Measurements from ENCODE around the gene RNF213.

RNF213 gene

DNA sequence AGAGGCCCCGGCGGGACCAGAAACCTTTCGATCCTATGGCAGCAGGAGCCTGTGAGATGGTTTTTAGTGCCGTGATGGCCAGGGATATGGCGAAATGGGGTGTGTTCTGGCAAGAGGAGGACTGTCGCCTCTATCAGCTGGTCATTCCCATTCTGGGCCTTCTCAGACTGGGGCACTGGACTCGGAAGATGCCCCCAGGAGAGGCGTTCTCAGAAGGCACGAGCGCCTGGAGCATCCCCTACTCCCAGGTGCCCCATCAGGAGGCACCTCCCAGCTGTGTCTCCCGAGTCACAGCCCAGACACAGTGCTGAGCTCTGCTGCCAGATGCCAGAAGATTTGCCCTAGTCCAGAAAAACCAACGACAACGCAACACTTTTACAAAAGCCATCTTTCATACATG is 99.7 kb downstream of the RNF213 start:
- H3K4me1 ChIP-seq (ENCODE audit: control insufficient read depth, insufficient read depth, low read length): no peaks in the 10 kb centered on the region
- H3K4me3 ChIP-seq (ENCODE audit: low read length): no peak overlapping the region
- no peak overlapping the region for H3K9ac ChIP-seq (ENCODE audit: low read length)
- no peaks in the 10 kb centered on the region for H3K27me3 ChIP-seq (ENCODE audit: control insufficient read depth, insufficient read depth, low read length)
- H3K27ac ChIP-seq (ENCODE audit: low read depth, low read length): no peak overlapping the region
- peaks cover 55% of the 10 kb centered on the region for H3K36me3 ChIP-seq (ENCODE audit: control insufficient read depth, insufficient read depth, low read length)

DNA sequence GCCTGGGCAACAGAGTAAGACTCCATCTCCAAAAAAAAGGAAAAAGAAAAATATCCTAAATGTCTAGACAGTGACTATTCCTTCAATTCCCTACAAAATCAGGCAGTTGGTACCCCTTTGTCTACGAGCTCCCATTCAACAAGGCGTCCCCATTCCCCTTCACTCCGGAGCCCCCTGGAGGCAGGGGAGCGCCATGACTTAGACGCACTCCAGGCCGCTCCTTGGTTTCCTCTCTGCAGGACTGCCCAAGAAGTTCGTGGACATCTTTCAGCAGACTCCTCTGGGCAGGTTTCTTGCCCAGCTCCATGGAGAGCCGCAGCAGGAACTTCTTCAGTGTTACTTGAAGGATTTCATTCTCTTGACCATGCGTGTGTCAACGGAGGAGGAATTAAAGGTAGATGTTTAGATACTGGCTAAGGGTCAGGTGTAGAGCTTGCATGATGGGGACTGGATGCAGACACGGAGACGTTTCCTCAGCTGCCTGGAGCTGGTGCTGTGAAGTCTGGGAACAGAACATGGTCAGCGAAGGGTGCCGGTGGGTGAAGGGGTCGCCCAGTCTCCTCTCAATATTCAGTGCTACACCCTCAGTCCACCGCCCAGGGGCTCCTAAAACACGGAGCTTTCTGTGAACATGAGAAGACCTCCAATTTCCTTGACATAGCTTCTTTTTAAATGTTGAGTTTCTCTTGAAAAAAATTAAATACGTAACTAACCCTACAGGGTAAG is 101.0 kb downstream of the RNF213 start:
- Histone ChIP-seq H3K4me3 (ENCODE audit: low read length) (no peak overlapping the region), H3K36me3 (ENCODE audit: control insufficient read depth, insufficient read depth, low read length) (peaks cover 60% of the 10 kb centered on the region), H3K27me3 (ENCODE audit: control insufficient read depth, insufficient read depth, low read length) (no peaks in the 10 kb centered on the region), H3K27ac (ENCODE audit: low read depth, low read length) (no peak overlapping the region), H3K4me1 (ENCODE audit: control insufficient read depth, insufficient read depth, low read length) (no peaks in the 10 kb centered on the region), H3K9ac (ENCODE audit: low read length) (no peak overlapping the region)

- no peak overlapping the region for H3K9ac ChIP-seq (ENCODE audit: low read length)
Measured at GRCh38 chr17:80362428-80363119, 101.9 kb downstream of the RNF213 start.

DNA sequence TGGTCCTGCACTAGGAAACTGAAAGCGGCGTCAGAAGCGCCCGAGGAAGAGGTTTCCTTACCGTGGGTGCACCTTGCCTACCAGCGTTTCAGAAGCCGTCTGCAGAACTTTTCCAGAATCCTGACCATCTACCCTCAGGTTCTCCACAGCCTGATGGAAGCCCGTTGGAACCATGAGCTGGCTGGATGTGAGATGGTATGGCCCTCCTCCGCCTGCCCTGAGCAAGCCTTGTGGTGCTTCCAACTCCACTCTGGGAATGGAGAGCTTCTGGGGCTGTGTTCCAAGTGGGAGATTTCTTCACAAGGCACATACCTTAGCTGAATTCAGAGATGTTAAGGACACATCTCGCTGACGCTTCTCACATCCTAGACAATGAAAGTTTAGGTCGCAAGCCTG is 102.5 kb downstream of the RNF213 start:
- Histone ChIP-seq H3K27me3 (ENCODE audit: control insufficient read depth, insufficient read depth, low read length) (no peaks in the 10 kb centered on the region), H3K36me3 (ENCODE audit: control insufficient read depth, insufficient read depth, low read length) (peaks cover 63% of the 10 kb centered on the region), H3K27ac (ENCODE audit: low read depth, low read length) (no peak overlapping the region), H3K4me1 (ENCODE audit: control insufficient read depth, insufficient read depth, low read length) (no peaks in the 10 kb centered on the region), H3K4me3 (ENCODE audit: low read length) (no peak overlapping the region), H3K9ac (ENCODE audit: low read length) (no peak overlapping the region)

More at GRCh38 chr17:80362428-80363119, 101.9 kb downstream of the RNF213 start:
- Histone ChIP-seq H3K4me1 (ENCODE audit: control insufficient read depth, insufficient read depth, low read length) (no peaks in the 10 kb centered on the region), H3K4me3 (ENCODE audit: low read length) (no peak overlapping the region), H3K27me3 (ENCODE audit: control insufficient read depth, insufficient read depth, low read length) (no peaks in the 10 kb centered on the region), H3K27ac (ENCODE audit: low read depth, low read length) (no peak overlapping the region), H3K36me3 (ENCODE audit: control insufficient read depth, insufficient read depth, low read length) (peaks cover 63% of the 10 kb centered on the region)

DNA sequence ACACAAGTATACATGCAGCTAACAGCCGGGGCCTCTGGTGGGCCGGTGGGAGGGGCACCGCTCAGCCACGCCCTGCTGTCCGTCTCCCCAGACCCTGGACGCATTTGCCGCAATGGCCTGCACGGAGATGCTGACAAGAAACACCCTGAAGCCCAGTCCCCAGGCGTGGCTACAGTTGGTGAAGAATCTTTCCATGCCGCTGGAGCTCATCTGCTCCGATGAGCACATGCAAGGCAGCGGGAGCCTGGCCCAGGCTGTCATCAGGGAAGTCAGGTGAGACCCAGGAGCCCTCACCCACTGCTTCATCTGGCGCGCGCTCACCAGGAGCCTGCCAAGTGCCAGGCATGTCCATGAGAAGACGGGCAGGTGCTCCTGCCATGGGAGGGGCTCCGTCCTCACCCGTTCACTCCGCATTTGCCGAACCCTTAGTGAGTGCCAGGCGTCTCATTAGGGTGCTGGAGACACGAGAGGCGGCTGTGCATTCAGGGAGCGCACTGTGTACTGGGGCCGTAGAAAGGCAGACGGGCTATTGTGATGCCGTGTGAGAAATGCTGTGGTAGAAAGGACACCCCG is 103.0 kb downstream of the RNF213 start:
- H3K4me3 ChIP-seq (ENCODE audit: low read length): no peak overlapping the region
- H3K36me3 ChIP-seq (ENCODE audit: control insufficient read depth, insufficient read depth, low read length): peaks cover 60% of the 10 kb centered on the region
- H3K27ac ChIP-seq (ENCODE audit: low read depth, low read length): no peak overlapping the region
- no peak overlapping the region for H3K9ac ChIP-seq (ENCODE audit: low read length)
- H3K4me1 ChIP-seq (ENCODE audit: control insufficient read depth, insufficient read depth, low read length): no peaks in the 10 kb centered on the region
- no peaks in the 10 kb centered on the region for H3K27me3 ChIP-seq (ENCODE audit: control insufficient read depth, insufficient read depth, low read length)

- Histone ChIP-seq H3K4me1 (ENCODE audit: control insufficient read depth, insufficient read depth, low read length) (no peaks in the 10 kb centered on the region), H3K4me3 (ENCODE audit: low read length) (no peak overlapping the region), H3K36me3 (ENCODE audit: control insufficient read depth, insufficient read depth, low read length) (peaks cover 64% of the 10 kb centered on the region), H3K9ac (ENCODE audit: low read length) (no peak overlapping the region), H3K27me3 (ENCODE audit: control insufficient read depth, insufficient read depth, low read length) (no peaks in the 10 kb centered on the region), H3K27ac (ENCODE audit: low read depth, low read length) (no peak overlapping the region)
Measured at GRCh38 chr17:80364091-80364691, 103.5 kb downstream of the RNF213 start.

DNA sequence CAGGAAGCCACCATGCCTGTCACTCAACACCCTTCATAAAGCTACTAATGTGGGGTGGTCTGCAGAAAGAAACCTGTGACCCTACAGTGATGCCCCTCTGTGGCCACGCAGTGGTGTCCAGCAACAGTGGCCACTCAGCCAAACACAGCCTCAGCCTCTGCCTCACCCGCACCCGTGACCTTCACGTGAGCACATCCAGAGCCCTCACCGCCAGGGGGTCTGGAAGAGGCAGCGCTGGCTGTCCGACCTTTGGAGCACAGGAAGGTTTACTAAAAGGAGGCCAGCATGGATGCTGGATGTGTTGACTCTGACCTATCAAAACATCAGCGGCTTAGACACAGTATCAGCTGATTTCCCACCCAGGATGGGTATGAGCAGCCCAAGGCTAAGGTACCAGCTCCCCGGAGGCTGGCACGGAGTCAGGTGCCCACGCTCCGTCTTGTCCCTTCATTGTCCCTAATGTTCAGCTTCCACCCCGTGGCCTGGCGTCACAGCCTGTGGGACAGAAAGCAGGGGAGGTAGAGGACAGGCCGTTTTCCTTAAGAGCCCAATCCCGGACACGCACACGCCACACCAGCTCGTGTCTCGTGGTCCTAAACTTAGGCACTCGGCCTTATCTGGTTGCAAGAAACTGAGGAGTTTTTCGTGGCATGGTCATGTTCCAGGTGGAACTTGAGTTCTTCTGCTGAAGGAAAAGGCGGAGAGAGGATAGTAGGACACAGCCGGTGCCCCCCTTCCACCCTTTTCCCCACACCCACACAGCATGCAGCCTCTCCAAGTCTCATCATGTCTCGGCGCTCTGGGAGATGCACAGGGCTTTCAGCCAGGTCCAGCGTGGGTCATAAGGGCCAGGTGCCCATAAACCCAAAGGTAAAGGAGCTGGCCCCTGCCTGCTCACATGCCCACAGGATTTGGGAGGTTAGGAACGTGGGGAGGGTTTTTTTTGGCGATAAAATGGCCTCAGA is 104.6 kb downstream of the RNF213 start:
- H3K27ac ChIP-seq (ENCODE audit: low read depth, low read length): no peak overlapping the region
- no peaks in the 10 kb centered on the region for H3K27me3 ChIP-seq (ENCODE audit: control insufficient read depth, insufficient read depth, low read length)
- peaks cover 66% of the 10 kb centered on the region for H3K36me3 ChIP-seq (ENCODE audit: control insufficient read depth, insufficient read depth, low read length)
- H3K4me1 ChIP-seq (ENCODE audit: control insufficient read depth, insufficient read depth, low read length): no peaks in the 10 kb centered on the region
- no peak overlapping the region for H3K9ac ChIP-seq (ENCODE audit: low read length)
- no peak overlapping the region for H3K4me3 ChIP-seq (ENCODE audit: low read length)

- Histone ChIP-seq H3K4me1 (ENCODE audit: control insufficient read depth, insufficient read depth, low read length) (no peaks in the 10 kb centered on the region), H3K36me3 (ENCODE audit: control insufficient read depth, insufficient read depth, low read length) (peaks cover 59% of the 10 kb centered on the region), H3K27ac (ENCODE audit: low read depth, low read length) (no peak overlapping the region), H3K4me3 (ENCODE audit: low read length) (no peak overlapping the region), H3K9ac (ENCODE audit: low read length) (no peak overlapping the region), H3K27me3 (ENCODE audit: control insufficient read depth, insufficient read depth, low read length) (no peaks in the 10 kb centered on the region)
Measured at GRCh38 chr17:80365983-80366382, 105.3 kb downstream of the RNF213 start.

- Histone ChIP-seq H3K27ac (ENCODE audit: low read depth, low read length) (no peak overlapping the region), H3K9ac (ENCODE audit: low read length) (no peak overlapping the region), H3K27me3 (ENCODE audit: control insufficient read depth, insufficient read depth, low read length) (no peaks in the 10 kb centered on the region), H3K4me1 (ENCODE audit: control insufficient read depth, insufficient read depth, low read length) (no peaks in the 10 kb centered on the region), H3K36me3 (ENCODE audit: control insufficient read depth, insufficient read depth, low read length) (peaks cover 57% of the 10 kb centered on the region), H3K4me3 (ENCODE audit: low read length) (no peak overlapping the region)
Measured at GRCh38 chr17:80367503-80367902, 106.9 kb downstream of the RNF213 start.

DNA sequence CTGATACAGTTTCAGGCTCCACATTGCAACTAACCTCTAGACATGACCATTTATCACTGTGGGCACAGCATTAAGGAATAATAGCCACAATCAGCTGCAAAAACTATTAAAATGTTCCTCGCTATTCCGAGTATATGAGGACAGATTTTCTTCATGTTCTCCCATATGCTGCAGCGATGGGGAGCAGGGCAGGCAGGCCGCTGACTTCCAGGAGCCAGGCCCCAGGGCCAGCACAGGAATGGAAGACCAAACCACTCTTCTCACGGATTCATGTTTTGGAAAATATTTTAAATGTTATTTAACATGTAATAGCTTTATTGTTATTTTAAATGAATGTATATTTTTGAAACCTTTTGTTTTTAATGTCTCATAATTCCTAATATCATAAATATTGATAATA is 110.5 kb downstream of the RNF213 start:
- H3K4me3 ChIP-seq (ENCODE audit: low read length): no peak overlapping the region
- no peaks in the 10 kb centered on the region for H3K4me1 ChIP-seq (ENCODE audit: control insufficient read depth, insufficient read depth, low read length)
- H3K27ac ChIP-seq (ENCODE audit: low read depth, low read length): no peak overlapping the region
- H3K27me3 ChIP-seq (ENCODE audit: control insufficient read depth, insufficient read depth, low read length): no peaks in the 10 kb centered on the region
- no peak overlapping the region for H3K9ac ChIP-seq (ENCODE audit: low read length)
- H3K36me3 ChIP-seq (ENCODE audit: control insufficient read depth, insufficient read depth, low read length): peaks cover 52% of the 10 kb centered on the region

DNA sequence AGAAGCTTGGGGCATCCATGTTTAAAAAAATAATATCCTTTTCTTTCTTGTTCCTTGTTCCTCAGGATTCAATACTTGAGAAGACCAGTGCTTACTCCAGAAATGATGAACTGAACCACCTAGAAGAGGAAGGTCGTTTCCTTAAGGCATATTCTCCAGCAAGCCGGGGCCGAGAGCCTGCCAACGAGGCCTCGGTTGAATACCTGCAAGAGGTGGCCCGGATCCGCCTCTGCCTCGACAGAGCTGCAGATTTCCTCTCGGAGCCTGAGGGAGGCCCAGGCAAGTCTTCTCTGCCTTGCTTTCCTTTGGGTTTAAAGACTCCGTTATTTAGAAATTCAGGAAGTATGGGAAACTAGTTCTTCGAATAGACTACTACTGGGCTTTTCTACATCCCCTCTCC is 111.8 kb downstream of the RNF213 start:
- Histone ChIP-seq H3K4me1 (ENCODE audit: control insufficient read depth, insufficient read depth, low read length) (no peaks in the 10 kb centered on the region), H3K27me3 (ENCODE audit: control insufficient read depth, insufficient read depth, low read length) (no peaks in the 10 kb centered on the region), H3K27ac (ENCODE audit: low read depth, low read length) (no peak overlapping the region), H3K36me3 (ENCODE audit: control insufficient read depth, insufficient read depth, low read length) (peaks cover 60% of the 10 kb centered on the region), H3K4me3 (ENCODE audit: low read length) (no peak overlapping the region), H3K9ac (ENCODE audit: low read length) (no peak overlapping the region)

All from rectal smooth muscle tissue (tissue), 1 donor.